Kidney (tissue), 14 donors: Measurements from ENCODE around the gene ZBTB7C. TPM values are rescaled to one million over a fixed set of nuclear protein-coding genes. Genes with fewer than 3 reads are reported as not detected.

ENCODE experiments used
- DNase-seq, 5 donors: peaks; one replicate each; pipeline ENCODE4 v3.0.0-alpha.2; 2013 to 2020
- FAIRE-seq: peaks from 2 replicates; lab custom pipeline; 2012; peaks lifted over from hg19 to GRCh38; lab: Jason Lieb, UNC
- H3K27ac ChIP-seq, 2 donors: one replicate each; pipeline ENCODE4 v1.7.0; 2013; ENCODE audit warnings: low read depth in 2 of 2, low read length in 2 of 2, inconsistent platforms in 1 of 2
- H3K27me3 ChIP-seq: one replicate; pipeline ENCODE4 v1.7.1; 2013; ENCODE audit warnings: low read length, inconsistent platforms; ENCODE audit not compliant: control insufficient read depth, insufficient read depth
- H3K36me3 ChIP-seq, 3 donors: one replicate each; pipeline versions ENCODE4 v1.7.0 to v1.7.1; 2013; ENCODE audit warnings: low read length in 3 of 3, control low read depth in 1 of 3, inconsistent platforms in 1 of 3; ENCODE audit not compliant: insufficient read depth in 3 of 3, control insufficient read depth in 2 of 3
- H3K4me1 ChIP-seq, 3 donors: one replicate each; pipeline versions ENCODE4 v1.7.0 to v1.7.1; 2013; ENCODE audit warnings: low read length in 3 of 3, inconsistent platforms in 1 of 3, low read depth in 1 of 3; ENCODE audit not compliant: control insufficient read depth in 2 of 3, insufficient read depth in 2 of 3
- H3K4me3 ChIP-seq, 3 donors: one replicate each; pipeline versions ENCODE4 v1.7.0 to v1.8.1; 2013; ENCODE audit warnings: low read length in 3 of 3, control low read depth in 1 of 3, inconsistent platforms in 1 of 3
- H3K9ac ChIP-seq, 3 donors: one replicate each; pipeline versions ENCODE4 v1.7.0 to v1.7.1; 2013; ENCODE audit warnings: low read length in 3 of 3, control low read depth in 1 of 3, inconsistent platforms in 1 of 3
- H3K9me3 ChIP-seq, 3 donors: one replicate each; pipeline versions ENCODE4 v1.7.0 to v1.7.1; 2013; ENCODE audit warnings: low read length in 3 of 3, control low read depth in 1 of 3, inconsistent platforms in 1 of 3; ENCODE audit not compliant: control insufficient read depth in 2 of 3, insufficient read depth in 1 of 3
- CTCF ChIP-seq: IDR thresholded peaks from 3 replicates; pipeline ENCODE4 v1.5.1; 2012; ENCODE audit warnings: mild to moderate bottlenecking, moderate library complexity, borderline replicate concordance; ENCODE audit not compliant: insufficient read depth; ENCODE audit errors: extremely low read depth
- intact Hi-C: fragments of 100-400 bp; cut with DNase I; formaldehyde crosslinking; loops from one replicate; pipeline ENCODE4 v1.11.1; 2022
- polyA plus RNA-seq: library from polyadenylated mRNA; stranded (reverse); fragments of 350-450 nt; fragmentation: Illumina TruSeq; extraction: RNeasy Lipid Tissue Mini Kit (QIAGEN cat#74804); gene quantifications from one replicate; pipeline ENCODE4 v1.2.3, GENCODE V29; 2014; ENCODE audit warnings: low read depth, low replicate concordance; ENCODE audit not compliant: insufficient read depth
- total RNA-seq: library from RNA; stranded (reverse); fragmentation: NEBNext Ultra II Directional; extraction: Animal tissue kit (Norgen Biotek cat#: 25700); gene quantifications from one replicate; pipeline ENCODE4 v1.2.1, GENCODE V29; 2021
- donor health status: control.
- donor health status: control.
- donor health status: control.
- donor health status: control.
- donor health status: control.
- donor health status: DM: yes; HTN: yes; CAD: no.
- donor health status: Normal renal cell carcinoma (clear cell type).

Gene ZBTB7C
- total and polyA plus RNA-seq, 2 donors from 2014 or later: 1.8 to 13.8 TPM

GRCh38 chr18:48132797-48133655, 276.2 kb downstream of the ZBTB7C start:
- FAIRE-seq: no peak
- no peak overlapping the region for H3K4me3 ChIP-seq
- H3K36me3 ChIP-seq: no peaks in the 10 kb centered on the region
- H3K9ac ChIP-seq: no peak overlapping the region
- peaks cover 0 to 5% (median 0%) of the 10 kb centered on the region in 3 donors for H3K4me1 ChIP-seq
- no peaks in the 10 kb centered on the region for H3K9me3 ChIP-seq
- DNase-seq: peak in 1 of 5 donors; percentile 33
- H3K27me3 ChIP-seq: no peaks in the 10 kb centered on the region
- no peak for TF ChIP-seq CTCF
- H3K27ac ChIP-seq: no peak overlapping the region
- intact Hi-C loops: no loop called here

- no peaks in the 10 kb centered on the region for H3K36me3 ChIP-seq
- H3K27ac ChIP-seq: no peak overlapping the region
- H3K4me3 ChIP-seq: no peak overlapping the region
- FAIRE-seq (no peak), DNase-seq (peak in 1 of 5 donors; percentile 10)
- intact Hi-C loops: no loop called here
- no peak overlapping the region for H3K9ac ChIP-seq
- TF ChIP-seq CTCF: no peak
- no peaks in the 10 kb centered on the region for H3K9me3 ChIP-seq
- H3K27me3 ChIP-seq: no peaks in the 10 kb centered on the region
- H3K4me1 ChIP-seq: no peaks in the 10 kb centered on the region
Observed at GRCh38 chr18:48131042-48131441, 278.1 kb downstream of the ZBTB7C start.

GRCh38 chr18:48129621-48130082, 279.5 kb downstream of the ZBTB7C start:
- H3K9ac ChIP-seq: no peak overlapping the region
- peak in 4 of 5 donors; percentile 90 to 92 (median 92) for DNase-seq
- no peak overlapping the region for H3K27ac ChIP-seq
- H3K27me3 ChIP-seq: no peaks in the 10 kb centered on the region
- no peak for FAIRE-seq
- intact Hi-C loops: no loop called here
- H3K4me1 ChIP-seq: no peaks in the 10 kb centered on the region
- H3K36me3 ChIP-seq: no peaks in the 10 kb centered on the region
- TF ChIP-seq CTCF: no peak
- H3K9me3 ChIP-seq: no peaks in the 10 kb centered on the region
- H3K4me3 ChIP-seq: no peak overlapping the region
